ENCODE measurements around the gene TMEFF2.

Gene TMEFF2

GRCh38 chr2:192005211-192005610 is 189.5 kb downstream of the TMEFF2 start:
- no peak for DNase-seq

DNA sequence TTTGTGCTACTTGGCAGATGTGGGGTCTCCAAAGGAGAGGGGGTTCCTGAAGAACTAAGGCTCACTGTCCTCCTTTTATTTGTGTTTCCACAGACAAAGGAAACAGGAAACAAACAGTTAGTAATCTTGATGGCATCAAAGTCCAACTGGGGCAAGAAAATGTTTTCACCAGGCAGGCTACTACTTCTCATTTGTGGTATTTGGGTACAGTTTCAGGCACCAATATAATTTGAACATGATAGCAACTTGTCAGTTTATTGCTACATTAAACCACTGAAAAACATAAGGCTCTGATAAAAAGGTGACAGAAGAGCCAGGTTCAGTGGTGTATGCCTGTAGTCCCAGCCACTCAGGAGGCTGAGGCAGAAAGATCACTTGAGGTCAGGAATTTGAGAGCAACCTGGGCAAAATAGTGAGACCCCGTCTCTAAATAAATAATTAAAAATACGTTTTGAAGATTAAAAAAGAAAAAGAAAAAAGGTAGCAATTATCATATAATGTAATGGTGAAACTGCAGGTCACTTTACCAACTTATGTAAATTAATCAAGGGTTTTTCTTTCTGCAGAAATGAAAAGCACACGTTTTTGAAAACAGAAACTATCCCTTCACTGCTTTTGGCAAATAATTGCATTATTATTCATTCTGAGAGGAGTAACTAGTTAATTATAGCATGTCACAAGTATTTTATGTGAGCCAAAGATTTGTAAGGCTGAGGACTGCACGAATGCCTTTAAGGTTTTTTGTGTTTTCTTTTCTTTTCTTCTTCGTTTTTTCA is 190.4 kb downstream of the TMEFF2 start:
- DNase-seq, result no peak

GRCh38 chr2:192002418-192002817 is 192.3 kb downstream of the TMEFF2 start:
- DNase-seq, result no peak

GRCh38 chr2:192000196-192000980 is 194.3 kb downstream of the TMEFF2 start:
- no peak for DNase-seq

DNA sequence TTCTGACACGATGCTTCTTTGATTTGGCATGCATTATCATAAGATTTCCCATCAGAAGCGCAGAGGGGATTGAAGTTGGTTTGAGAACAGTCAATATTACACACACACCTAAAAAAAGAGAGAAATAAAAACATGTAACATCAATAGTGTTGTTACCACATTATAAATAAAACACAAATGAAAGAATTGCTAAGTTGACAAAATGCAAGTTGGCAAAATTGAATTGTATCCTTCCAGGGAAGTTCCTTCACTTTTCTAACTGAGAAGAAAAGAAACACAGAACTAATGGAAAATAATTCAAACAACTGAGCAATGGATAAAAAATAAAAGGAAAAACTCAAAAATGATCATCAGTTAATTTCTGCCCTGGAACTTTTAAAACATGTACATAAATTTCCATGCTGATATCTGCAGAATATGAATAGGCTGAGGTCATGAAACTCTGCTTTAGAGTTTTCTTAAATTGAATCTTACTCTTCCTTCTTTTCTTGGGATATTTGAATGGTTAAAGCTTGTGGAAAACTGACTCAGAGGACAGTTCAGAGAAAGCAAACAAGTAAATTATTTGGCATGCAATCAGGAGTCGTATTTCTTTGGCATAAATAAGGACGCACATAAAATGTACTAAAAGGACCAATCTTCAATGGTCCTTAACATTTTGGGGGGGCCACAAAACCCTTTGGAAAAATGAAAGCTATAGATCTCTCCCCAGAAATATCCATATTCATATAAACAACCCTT is 195.5 kb downstream of the TMEFF2 start:
- no peak for DNase-seq

GRCh38 chr2:191995285-191995684 is 199.4 kb downstream of the TMEFF2 start:
- no peak for DNase-seq

DNA sequence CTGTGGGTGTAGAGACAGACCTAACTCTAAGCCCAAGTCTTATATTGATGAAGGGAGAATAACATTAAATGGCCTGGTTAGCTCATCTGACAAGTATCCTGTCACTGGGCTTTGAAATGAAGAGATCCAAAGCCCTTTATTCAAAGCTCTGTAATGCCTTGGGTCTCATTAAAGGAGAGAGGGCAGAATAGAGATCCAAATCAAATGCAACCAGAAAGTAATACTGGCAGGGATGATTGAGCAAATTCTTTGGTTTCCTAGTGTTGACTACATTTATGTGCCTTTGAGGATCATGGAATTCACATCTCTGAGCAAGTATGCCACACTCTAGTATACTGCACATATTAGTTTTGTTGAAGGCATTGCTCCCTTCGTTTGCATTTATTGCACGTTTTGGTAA is 200.0 kb downstream of the TMEFF2 start:
- no peak for DNase-seq

DNA sequence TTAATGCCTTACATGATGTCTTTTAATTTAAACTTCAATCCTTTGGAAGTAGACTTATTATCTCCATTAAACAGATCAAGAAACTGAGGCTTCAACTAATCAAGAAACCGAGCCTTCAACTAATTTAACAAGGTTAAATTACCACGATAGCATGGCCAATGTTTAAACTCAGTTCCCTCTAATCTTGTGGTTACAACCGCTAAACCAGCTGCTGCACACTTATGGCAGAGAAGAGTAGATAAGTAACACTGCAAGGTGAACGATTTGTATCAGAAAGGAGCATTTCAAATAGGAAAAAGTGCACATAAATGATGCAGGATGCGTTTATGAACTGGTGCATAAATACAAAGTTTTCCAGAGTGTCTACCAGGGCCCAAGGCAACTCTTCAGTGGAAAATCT is 203.3 kb downstream of the TMEFF2 start:
- no peak for DNase-seq

DNA sequence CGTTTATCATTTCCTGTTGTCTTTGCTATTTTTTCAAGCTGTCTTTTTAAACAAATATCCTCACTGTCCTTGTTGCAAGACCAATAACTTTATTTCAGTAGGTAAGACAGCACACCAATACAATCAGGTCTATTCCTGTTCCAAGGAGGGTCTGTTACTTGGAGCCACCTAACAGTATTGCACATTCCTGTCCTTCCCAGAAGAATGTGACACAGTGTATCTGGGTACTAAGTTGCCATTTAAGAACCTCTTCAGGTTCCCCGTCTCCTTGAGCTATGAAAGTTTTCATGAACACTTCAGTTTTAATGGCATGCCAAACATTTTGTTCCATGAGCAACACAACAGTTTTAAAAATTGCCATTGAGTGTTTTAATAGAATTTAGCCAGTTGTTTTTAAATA is 209.0 kb downstream of the TMEFF2 start:
- no peak for DNase-seq

DNA sequence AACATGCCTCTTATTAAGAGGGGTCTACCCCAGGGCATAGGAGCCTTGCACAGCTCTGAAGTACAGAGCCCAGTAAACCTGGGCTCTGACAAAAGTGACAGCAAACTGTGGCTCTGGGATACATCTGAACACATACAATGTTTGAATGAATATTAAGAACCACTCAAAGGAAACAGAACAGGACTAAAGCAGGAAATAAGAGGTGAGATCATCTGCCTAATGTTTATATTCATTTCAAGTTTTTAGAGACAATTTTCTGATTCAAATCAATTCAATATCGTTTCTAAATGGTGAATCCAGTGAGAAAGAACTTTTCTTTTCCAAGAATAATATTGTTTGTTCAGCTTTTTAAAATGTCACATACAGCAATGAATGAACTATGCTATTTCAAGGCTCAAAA is 211.1 kb downstream of the TMEFF2 start:
- no peak for DNase-seq

GRCh38 chr2:191983186-191983585 is 211.5 kb downstream of the TMEFF2 start:
- no peak for DNase-seq

DNA sequence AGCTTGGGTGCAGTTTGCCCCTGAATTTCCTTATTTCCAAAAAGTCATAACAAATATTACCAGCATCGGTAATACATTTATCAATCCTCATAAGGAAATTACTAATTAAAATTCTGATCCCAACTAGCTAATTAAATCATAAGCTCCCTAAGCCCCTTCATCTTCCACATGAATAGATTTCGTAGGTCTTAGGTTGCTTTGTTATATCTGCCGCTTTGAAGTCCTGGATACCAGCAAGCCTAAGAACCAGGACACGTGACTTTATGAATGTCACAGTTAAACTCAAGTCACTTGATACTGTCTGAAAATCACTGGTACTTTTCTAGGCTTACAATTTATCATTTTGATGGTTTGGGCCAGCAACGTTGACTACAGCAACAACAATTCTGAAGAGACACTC is 213.0 kb downstream of the TMEFF2 start:
- DNase-seq, result no peak

- DNase-seq, result no peak
These were observed 214.2 kb downstream of the TMEFF2 start for GRCh38 chr2:191980483-191980882.

GRCh38 chr2:191979221-191979730 is 215.5 kb downstream of the TMEFF2 start:
- DNase-seq, result no peak

- no peak for DNase-seq
These were observed 217.0 kb downstream of the TMEFF2 start for GRCh38 chr2:191977754-191978153.

DNA sequence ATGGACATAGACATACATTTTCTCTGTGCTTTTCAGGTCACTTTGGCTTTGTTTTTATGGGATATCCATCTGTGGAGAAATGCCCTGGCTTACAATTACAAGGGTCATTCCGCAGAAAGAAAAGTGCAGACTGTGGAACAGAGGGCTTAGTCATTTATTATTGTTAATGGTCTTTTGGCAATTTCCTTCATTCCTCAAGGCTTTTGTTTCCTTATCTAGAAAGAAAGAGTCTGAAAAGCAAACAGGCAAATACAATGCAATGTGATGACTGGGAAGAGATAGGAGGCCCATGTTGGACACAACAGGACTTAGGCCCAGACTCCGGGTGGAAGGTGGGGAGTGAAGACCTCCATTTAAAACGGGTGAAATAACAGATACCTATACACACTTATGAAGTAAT is 218.3 kb downstream of the TMEFF2 start:
- no peak for DNase-seq

DNA sequence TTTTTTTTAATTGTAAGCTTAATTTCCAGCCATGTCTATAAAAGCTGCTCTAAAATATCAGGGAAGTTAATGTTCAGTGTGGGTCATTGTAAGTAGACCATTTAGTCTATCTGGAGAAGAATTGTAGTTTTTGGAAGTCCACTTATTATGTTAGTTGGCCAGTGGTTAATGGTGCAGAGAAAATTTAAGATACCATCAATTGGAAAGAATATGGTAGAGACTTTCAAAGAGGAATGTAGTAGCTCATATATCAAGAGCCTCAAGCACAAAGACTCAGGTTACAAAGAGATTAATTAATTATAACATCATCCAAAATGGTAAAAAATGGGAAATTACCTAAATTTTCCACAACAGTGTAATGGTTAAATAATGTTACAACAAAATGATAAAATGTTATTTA is 220.1 kb downstream of the TMEFF2 start:
- DNase-seq, result no peak

DNA sequence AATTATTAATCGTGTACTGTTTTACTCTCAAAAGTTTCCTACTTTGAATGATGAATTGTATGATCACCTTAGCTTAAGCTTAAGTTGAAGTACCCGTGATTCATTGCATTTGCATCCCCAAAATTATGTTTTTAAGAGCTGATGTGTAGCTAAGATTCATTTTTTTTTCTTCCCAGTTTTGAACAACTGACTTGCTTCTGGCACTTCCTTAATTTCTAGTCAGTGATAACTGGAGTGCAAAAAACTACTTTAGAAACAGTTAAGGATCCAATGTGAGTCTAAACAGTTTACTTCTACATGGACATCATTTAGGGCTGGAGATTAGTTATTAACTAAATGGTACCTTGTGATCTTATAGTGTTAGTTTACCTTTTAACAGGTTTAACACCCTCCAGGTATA is 223.9 kb downstream of the TMEFF2 start:
- DNase-seq, result no peak

DNA sequence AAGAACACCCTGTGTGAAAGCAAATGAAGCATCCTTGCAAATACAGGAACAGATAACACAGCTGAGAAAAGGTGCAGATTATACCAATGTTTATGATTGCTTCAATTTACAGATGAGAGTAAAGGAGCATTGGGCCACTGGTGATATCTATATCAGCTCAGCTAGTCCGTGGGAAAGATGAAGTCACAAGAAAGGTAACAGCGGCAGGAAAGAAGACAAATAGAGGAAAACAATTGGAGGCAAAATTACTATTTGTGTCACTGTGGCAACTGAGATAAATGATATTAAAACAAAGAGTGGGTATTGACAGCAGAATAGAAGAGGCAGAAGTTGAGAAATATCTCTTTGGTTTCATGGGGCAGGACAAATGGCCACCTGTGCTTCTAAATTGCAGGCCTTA is 226.6 kb downstream of the TMEFF2 start:
- DNase-seq, result no peak

DNA sequence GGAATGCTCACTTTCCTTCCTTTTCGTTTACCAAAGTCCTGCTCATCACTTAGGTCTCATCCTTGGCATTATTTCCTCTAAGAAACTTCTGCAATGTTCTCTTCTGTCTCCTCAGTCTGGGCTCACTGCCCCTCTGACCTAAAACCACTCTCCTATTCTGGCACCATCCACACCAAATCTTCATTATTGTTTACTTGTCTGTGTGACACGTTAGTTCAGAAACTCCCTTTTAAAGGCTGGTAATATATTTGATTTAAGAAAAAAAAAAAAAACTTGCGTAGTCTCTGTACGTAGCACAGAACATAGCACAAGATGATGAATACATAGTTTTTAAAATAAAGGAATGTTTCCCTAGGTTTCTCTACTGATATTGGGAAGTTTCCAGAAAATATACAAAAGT is 229.0 kb downstream of the TMEFF2 start:
- no peak for DNase-seq

DNA sequence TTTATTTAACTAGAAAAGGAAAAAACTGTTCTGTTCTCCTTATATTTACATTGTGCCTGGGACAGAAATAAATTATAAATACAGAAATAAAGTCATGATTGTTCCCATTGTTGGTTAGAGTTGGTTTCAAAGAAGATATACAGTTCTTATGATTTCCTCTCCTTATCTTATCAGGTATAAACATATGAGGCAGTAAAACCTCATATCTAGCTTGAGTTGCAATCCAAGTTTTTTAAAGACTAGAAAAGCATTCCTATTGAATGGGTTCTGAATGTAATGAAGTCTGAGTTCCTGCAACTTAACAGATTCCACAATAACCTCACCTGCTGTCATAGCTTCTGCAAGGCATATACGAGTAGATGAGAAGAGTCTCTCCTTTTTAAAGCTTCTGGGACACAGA is 233.2 kb downstream of the TMEFF2 start:
- DNase-seq, result no peak

- no peak for DNase-seq
These were observed 235.5 kb downstream of the TMEFF2 start for GRCh38 chr2:191959209-191959608.

Data from activated naive CD4-positive, alpha-beta T cell (primary cell).